ENCODE measurements around the gene RUBCNL. TPM values are rescaled to one million over a fixed set of nuclear protein-coding genes. Genes with fewer than 3 reads are reported as not detected.

Gene RUBCNL
- total and polyA plus RNA-seq, 2 experiments from 2014 or later, result 4.2 to 5.9 TPM

DNA sequence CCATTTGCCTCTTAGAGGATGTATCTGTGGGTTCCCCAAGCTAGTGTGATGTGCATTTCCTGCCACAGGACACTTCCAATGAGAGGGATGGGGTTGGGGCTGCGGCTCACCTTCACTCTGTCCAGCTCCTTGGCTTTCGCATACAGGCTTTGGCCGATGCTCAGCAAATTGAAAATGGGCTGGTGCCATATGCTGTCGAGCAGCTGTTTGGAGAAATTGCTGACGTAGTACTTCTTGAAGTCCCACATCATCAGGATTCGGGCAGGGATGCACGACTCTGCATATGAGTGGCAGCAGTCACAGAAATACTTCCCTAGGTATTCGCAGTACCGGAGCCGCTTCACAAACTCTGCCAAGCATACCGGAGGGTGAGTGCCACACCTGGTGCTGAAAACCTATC lies 37.0 kb downstream of the RUBCNL start:
- Histone ChIP-seq H2AFZ (no peak overlapping the region), H3K27me3 (ENCODE audit: insufficient read depth) (no peaks in the 10 kb centered on the region), H3F3A (replicated peaks; ENCODE audit: low read depth) (no peaks in the 10 kb centered on the region), H3K4me3 (no peak overlapping the region), H3K27ac (ENCODE audit: low read depth) (no peak overlapping the region), H3K79me2 (replicated peaks; ENCODE audit: insufficient read depth) (no peaks in the 10 kb centered on the region), H3K4me2 (no peak overlapping the region), H3K9me2 (ENCODE audit: insufficient read depth) (no peaks in the 10 kb centered on the region), H3K36me3 (ENCODE audit: insufficient read depth) (no peaks in the 10 kb centered on the region), H3K4me1 (ENCODE audit: insufficient read depth) (no peaks in the 10 kb centered on the region), H4K20me1 (replicated peaks; ENCODE audit: insufficient read depth) (no peaks in the 10 kb centered on the region)
- H3K9me3 Mint-ChIP-seq, result no peaks in the 10 kb centered on the region
- H3K27me3 Mint-ChIP-seq (ENCODE audit: insufficient read depth, low read depth, poor library complexity), result peaks cover 3% of the 10 kb centered on the region
- H3K4me1 Mint-ChIP-seq, result no peaks in the 10 kb centered on the region
- TF ChIP-seq CTCF (conservative IDR thresholded peaks at IDR 0.05; ENCODE audit: low read depth in 2 of 2), result no peak
- no peak for TF ChIP-seq ETS1 (IDR thresholded peaks at IDR 0.05)
- no peak overlapping the region for H3K27ac Mint-ChIP-seq
- no peak for DNase-seq (ENCODE audit: low spot score)
- H3K36me3 Mint-ChIP-seq (ENCODE audit: low read depth), result peaks cover 4% of the 10 kb centered on the region; the same call in 1 of the 3 replicates
- no peak for ATAC-seq
- H3K4me3 Mint-ChIP-seq, result no peak overlapping the region

DNA sequence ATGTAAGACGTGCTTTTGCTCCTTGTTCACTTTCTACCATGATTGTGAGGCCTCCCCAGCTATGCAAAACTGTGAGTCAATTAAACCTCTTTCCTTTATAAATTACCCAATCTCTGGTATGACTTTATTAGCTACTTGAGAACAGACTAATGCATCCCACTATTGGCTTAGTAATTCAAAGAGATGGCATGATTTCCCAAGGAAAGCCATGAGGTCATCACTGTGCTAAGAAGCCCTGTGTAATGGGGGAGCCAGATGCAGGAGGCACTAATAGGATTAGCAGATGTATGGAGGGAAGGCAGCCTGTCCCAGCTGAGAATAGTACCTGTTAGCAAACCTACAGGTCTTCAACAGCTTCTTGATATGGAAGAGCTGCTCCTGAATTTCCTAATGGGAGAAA lies 38.1 kb downstream of the RUBCNL start:
- H3K9me3 Mint-ChIP-seq, result no peaks in the 10 kb centered on the region
- Histone ChIP-seq H3K4me3 (no peak overlapping the region), H3K4me1 (ENCODE audit: insufficient read depth) (no peaks in the 10 kb centered on the region), H3K27ac (ENCODE audit: low read depth) (no peak overlapping the region), H4K20me1 (replicated peaks; ENCODE audit: insufficient read depth) (no peaks in the 10 kb centered on the region), H3K79me2 (replicated peaks; ENCODE audit: insufficient read depth) (no peaks in the 10 kb centered on the region), H3F3A (replicated peaks; ENCODE audit: low read depth) (no peaks in the 10 kb centered on the region), H2AFZ (no peak overlapping the region), H3K9me2 (ENCODE audit: insufficient read depth) (no peaks in the 10 kb centered on the region), H3K36me3 (ENCODE audit: insufficient read depth) (no peaks in the 10 kb centered on the region), H3K27me3 (ENCODE audit: insufficient read depth) (no peaks in the 10 kb centered on the region), H3K4me2 (no peak overlapping the region)
- H3K4me3 Mint-ChIP-seq, result no peak overlapping the region
- DNase-seq (ENCODE audit: low spot score) (no peak), ATAC-seq (no peak)
- no peaks in the 10 kb centered on the region for H3K36me3 Mint-ChIP-seq (ENCODE audit: low read depth)
- peaks cover 3% of the 10 kb centered on the region for H3K27me3 Mint-ChIP-seq (ENCODE audit: insufficient read depth, low read depth, poor library complexity)
- no peaks in the 10 kb centered on the region for H3K4me1 Mint-ChIP-seq
- H3K27ac Mint-ChIP-seq, result no peak overlapping the region
- TF ChIP-seq, protein P1, sequence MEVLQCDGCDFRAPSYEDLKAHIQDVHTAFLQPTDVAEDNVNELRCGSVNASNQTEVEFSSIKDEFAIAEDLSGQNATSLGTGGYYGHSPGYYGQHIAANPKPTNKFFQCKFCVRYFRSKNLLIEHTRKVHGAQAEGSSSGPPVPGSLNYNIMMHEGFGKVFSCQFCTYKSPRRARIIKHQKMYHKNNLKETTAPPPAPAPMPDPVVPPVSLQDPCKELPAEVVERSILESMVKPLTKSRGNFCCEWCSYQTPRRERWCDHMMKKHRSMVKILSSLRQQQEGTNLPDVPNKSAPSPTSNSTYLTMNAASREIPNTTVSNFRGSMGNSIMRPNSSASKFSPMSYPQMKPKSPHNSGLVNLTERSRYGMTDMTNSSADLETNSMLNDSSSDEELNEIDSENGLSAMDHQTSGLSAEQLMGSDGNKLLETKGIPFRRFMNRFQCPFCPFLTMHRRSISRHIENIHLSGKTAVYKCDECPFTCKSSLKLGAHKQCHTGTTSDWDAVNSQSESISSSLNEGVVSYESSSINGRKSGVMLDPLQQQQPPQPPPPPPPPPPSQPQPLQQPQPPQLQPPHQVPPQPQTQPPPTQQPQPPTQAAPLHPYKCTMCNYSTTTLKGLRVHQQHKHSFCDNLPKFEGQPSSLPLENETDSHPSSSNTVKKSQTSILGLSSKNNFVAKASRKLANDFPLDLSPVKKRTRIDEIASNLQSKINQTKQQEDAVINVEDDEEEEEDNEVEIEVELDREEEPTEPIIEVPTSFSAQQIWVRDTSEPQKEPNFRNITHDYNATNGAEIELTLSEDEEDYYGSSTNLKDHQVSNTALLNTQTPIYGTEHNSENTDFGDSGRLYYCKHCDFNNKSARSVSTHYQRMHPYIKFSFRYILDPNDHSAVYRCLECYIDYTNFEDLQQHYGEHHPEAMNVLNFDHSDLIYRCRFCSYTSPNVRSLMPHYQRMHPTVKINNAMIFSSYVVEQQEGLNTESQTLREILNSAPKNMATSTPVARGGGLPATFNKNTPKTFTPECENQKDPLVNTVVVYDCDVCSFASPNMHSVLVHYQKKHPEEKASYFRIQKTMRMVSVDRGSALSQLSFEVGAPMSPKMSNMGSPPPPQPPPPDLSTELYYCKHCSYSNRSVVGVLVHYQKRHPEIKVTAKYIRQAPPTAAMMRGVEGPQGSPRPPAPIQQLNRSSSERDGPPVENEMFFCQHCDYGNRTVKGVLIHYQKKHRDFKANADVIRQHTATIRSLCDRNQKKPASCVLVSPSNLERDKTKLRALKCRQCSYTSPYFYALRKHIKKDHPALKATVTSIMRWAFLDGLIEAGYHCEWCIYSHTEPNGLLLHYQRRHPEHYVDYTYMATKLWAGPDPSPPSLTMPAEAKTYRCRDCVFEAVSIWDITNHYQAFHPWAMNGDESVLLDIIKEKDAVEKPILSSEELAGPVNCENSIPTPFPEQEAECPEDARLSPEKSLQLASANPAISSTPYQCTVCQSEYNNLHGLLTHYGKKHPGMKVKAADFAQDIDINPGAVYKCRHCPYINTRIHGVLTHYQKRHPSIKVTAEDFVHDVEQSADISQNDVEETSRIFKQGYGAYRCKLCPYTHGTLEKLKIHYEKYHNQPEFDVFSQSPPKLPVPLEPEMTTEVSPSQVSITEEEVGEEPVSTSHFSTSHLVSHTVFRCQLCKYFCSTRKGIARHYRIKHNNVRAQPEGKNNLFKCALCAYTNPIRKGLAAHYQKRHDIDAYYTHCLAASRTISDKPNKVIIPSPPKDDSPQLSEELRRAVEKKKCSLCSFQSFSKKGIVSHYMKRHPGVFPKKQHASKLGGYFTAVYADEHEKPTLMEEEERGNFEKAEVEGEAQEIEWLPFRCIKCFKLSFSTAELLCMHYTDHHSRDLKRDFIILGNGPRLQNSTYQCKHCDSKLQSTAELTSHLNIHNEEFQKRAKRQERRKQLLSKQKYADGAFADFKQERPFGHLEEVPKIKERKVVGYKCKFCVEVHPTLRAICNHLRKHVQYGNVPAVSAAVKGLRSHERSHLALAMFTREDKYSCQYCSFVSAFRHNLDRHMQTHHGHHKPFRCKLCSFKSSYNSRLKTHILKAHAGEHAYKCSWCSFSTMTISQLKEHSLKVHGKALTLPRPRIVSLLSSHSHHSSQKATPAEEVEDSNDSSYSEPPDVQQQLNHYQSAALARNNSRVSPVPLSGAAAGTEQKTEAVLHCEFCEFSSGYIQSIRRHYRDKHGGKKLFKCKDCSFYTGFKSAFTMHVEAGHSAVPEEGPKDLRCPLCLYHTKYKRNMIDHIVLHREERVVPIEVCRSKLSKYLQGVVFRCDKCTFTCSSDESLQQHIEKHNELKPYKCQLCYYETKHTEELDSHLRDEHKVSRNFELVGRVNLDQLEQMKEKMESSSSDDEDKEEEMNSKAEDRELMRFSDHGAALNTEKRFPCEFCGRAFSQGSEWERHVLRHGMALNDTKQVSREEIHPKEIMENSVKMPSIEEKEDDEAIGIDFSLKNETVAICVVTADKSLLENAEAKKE (CRISPR knock-in tag; IDR thresholded peaks at IDR 0.05), result no peak
- TF ChIP-seq, protein P2, sequence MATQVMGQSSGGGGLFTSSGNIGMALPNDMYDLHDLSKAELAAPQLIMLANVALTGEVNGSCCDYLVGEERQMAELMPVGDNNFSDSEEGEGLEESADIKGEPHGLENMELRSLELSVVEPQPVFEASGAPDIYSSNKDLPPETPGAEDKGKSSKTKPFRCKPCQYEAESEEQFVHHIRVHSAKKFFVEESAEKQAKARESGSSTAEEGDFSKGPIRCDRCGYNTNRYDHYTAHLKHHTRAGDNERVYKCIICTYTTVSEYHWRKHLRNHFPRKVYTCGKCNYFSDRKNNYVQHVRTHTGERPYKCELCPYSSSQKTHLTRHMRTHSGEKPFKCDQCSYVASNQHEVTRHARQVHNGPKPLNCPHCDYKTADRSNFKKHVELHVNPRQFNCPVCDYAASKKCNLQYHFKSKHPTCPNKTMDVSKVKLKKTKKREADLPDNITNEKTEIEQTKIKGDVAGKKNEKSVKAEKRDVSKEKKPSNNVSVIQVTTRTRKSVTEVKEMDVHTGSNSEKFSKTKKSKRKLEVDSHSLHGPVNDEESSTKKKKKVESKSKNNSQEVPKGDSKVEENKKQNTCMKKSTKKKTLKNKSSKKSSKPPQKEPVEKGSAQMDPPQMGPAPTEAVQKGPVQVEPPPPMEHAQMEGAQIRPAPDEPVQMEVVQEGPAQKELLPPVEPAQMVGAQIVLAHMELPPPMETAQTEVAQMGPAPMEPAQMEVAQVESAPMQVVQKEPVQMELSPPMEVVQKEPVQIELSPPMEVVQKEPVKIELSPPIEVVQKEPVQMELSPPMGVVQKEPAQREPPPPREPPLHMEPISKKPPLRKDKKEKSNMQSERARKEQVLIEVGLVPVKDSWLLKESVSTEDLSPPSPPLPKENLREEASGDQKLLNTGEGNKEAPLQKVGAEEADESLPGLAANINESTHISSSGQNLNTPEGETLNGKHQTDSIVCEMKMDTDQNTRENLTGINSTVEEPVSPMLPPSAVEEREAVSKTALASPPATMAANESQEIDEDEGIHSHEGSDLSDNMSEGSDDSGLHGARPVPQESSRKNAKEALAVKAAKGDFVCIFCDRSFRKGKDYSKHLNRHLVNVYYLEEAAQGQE (IDR thresholded peaks at IDR 0.05; ENCODE audit: unreplicated experiment), result no peak
- TF ChIP-seq ZNF331 (CRISPR knock-in tag; IDR thresholded peaks at IDR 0.05; ENCODE audit: low read depth) (no peak), CREB1 (CRISPR knock-in tag; IDR thresholded peaks at IDR 0.05; ENCODE audit: low read depth) (no peak), CTCF (conservative IDR thresholded peaks at IDR 0.05; ENCODE audit: low read depth in 2 of 2) (no peak)
